OCI-LY1 (cell line): Measurements from ENCODE around the gene CRYBG3.

Source experiments
- H2AFZ ChIP-seq: fragments of 200-600 bp; sonication (generic), shearing (Covaris generic); 2 replicates; pipeline ENCODE4 v1.6.0; 2014; ENCODE audit warnings: antibody characterized with exemption, mild to moderate bottlenecking, low read length
- H3F3A ChIP-seq: fragments of 200-600 bp; sonication (generic), shearing (Covaris generic); 2 replicates; pipeline ENCODE4 v1.6.0; 2014; ENCODE audit warnings: mild to moderate bottlenecking, antibody characterized with exemption, low read length, moderate library complexity; ENCODE audit not compliant: insufficient read depth
- H3K27ac ChIP-seq: fragments of 200-600 bp; sonication (generic); 2 replicates; pipeline ENCODE4 v1.5.1; 2014; ENCODE audit warnings: low read length, mixed run types, mild to moderate bottlenecking, low read depth; ENCODE audit not compliant: poor library complexity, severe bottlenecking
- H3K27me3 ChIP-seq: fragments of 200-600 bp; sonication (generic); 2 replicates; pipeline ENCODE4 v1.6.0; 2014; ENCODE audit warnings: antibody characterized with exemption, mild to moderate bottlenecking, low read length, moderate library complexity; ENCODE audit not compliant: insufficient read depth
- H3K36me3 ChIP-seq: fragments of 200-600 bp; sonication (generic); 2 replicates; pipeline ENCODE4 v1.6.1; 2014; ENCODE audit warnings: mild to moderate bottlenecking, antibody characterized with exemption, low read length, moderate library complexity, mixed read lengths; ENCODE audit not compliant: insufficient read depth
- H3K4me1 ChIP-seq: fragments of 200-600 bp; sonication (generic); 2 replicates; pipeline ENCODE4 v1.5.1; 2014; ENCODE audit warnings: mild to moderate bottlenecking, low read length, moderate library complexity; ENCODE audit not compliant: insufficient read depth, severe bottlenecking
- H3K4me2 ChIP-seq: fragments of 200-600 bp; sonication (generic), shearing (Covaris generic); 2 replicates; pipeline ENCODE4 v1.6.1; 2014; ENCODE audit warnings: low read length
- H3K4me3 ChIP-seq: fragments of 200-600 bp; sonication (generic); 2 replicates; pipeline ENCODE4 v1.5.1; 2014; ENCODE audit warnings: low read length, low read depth, mild to moderate bottlenecking, mixed read lengths; ENCODE audit not compliant: poor library complexity, severe bottlenecking
- H3K79me2 ChIP-seq: fragments of 200-600 bp; shearing (Covaris generic); 2 replicates; pipeline ENCODE4 v1.6.1; 2016; ENCODE audit warnings: mixed run types, low read length, mixed read lengths; ENCODE audit not compliant: insufficient read depth
- H3K9ac ChIP-seq: fragments of 200-600 bp; sonication (generic), shearing (Covaris generic); 2 replicates; pipeline ENCODE4 v1.6.1; 2014; ENCODE audit warnings: mild to moderate bottlenecking, low read length, mixed read lengths
- H3K9me2 ChIP-seq: fragments of 200-600 bp; sonication (generic), shearing (Covaris generic); 2 replicates; pipeline ENCODE4 v1.6.1; 2014; ENCODE audit warnings: low read depth, mild to moderate bottlenecking, low read length, mixed read lengths
- H3K9me3 ChIP-seq: fragments of 200-600 bp; shearing (Covaris generic); 2 replicates; pipeline ENCODE4 v1.6.1; 2014; ENCODE audit warnings: low read length, mixed read lengths
- H4K20me1 ChIP-seq: fragments of 200-600 bp; sonication (generic), shearing (Covaris generic); 2 replicates; pipeline ENCODE4 v1.6.0; 2016; ENCODE audit warnings: mild to moderate bottlenecking, low read length; ENCODE audit not compliant: insufficient read depth
- CTCF ChIP-seq: fragments of 200-600 bp; sonication (generic), shearing (Covaris generic); IDR thresholded peaks from 2 replicates; pipeline ENCODE4 v1.5.1; 2017; ENCODE audit warnings: mild to moderate bottlenecking, antibody characterized with exemption, low read length, moderate library complexity, mixed read lengths
- EZH2 ChIP-seq: fragments of 200-600 bp; sonication (generic), shearing (Covaris generic); IDR thresholded peaks from 2 replicates; pipeline ENCODE4 v1.8.0; 2017; ENCODE audit warnings: borderline replicate concordance, mixed run types, mild to moderate bottlenecking, antibody characterized with exemption, low read length, moderate library complexity, mixed read lengths

The CRYBG3 gene

GRCh38 chr3:97987306-97987705 is 165.5 kb downstream of the CRYBG3 start:
- Histone ChIP-seq H3K9me2 (no peaks in the 10 kb centered on the region), H3F3A (no peaks in the 10 kb centered on the region), H3K79me2 (no peaks in the 10 kb centered on the region), H3K4me3 (no peak overlapping the region), H3K9me3 (no peaks in the 10 kb centered on the region), H3K27me3 (no peaks in the 10 kb centered on the region), H3K4me1 (no peaks in the 10 kb centered on the region), H3K4me2 (no peak overlapping the region), H3K27ac (no peak overlapping the region), H2AFZ (no peak overlapping the region), H3K9ac (no peak overlapping the region), H3K36me3 (no peaks in the 10 kb centered on the region), H4K20me1 (no peaks in the 10 kb centered on the region)
- TF ChIP-seq CTCF = no peak
- TF ChIP-seq EZH2 = no peak

- TF ChIP-seq EZH2 = no peak
- no peaks in the 10 kb centered on the region for H3K27me3 ChIP-seq
- no peak overlapping the region for H3K9ac ChIP-seq
- H3K79me2 ChIP-seq = no peaks in the 10 kb centered on the region
- no peaks in the 10 kb centered on the region for H3F3A ChIP-seq
- no peaks in the 10 kb centered on the region for H4K20me1 ChIP-seq
- no peaks in the 10 kb centered on the region for H3K9me2 ChIP-seq
- H3K4me3 ChIP-seq = no peak overlapping the region
- H3K27ac ChIP-seq = no peak overlapping the region
- no peak overlapping the region for H2AFZ ChIP-seq
- H3K4me1 ChIP-seq = no peaks in the 10 kb centered on the region
- no peaks in the 10 kb centered on the region for H3K36me3 ChIP-seq
- no peak overlapping the region for H3K4me2 ChIP-seq
- no peaks in the 10 kb centered on the region for H3K9me3 ChIP-seq
Observed at GRCh38 chr3:97988784-97989568, 167.2 kb downstream of the CRYBG3 start.

- H3K27me3 ChIP-seq = no peaks in the 10 kb centered on the region
- H3K27ac ChIP-seq = no peak overlapping the region
- no peaks in the 10 kb centered on the region for H3K9me2 ChIP-seq
- H3K4me2 ChIP-seq = no peak overlapping the region
- TF ChIP-seq EZH2 (no peak), CTCF (no peak)
- H3K9me3 ChIP-seq = no peaks in the 10 kb centered on the region
- H3F3A ChIP-seq = no peaks in the 10 kb centered on the region
- no peaks in the 10 kb centered on the region for H3K36me3 ChIP-seq
- no peak overlapping the region for H3K9ac ChIP-seq
- no peak overlapping the region for H2AFZ ChIP-seq
- no peaks in the 10 kb centered on the region for H4K20me1 ChIP-seq
- no peaks in the 10 kb centered on the region for H3K79me2 ChIP-seq
- H3K4me1 ChIP-seq = no peaks in the 10 kb centered on the region
- H3K4me3 ChIP-seq = no peak overlapping the region
Observed at GRCh38 chr3:97990624-97991292, 168.9 kb downstream of the CRYBG3 start.

- Histone ChIP-seq H3K27ac (no peak overlapping the region), H3K36me3 (no peaks in the 10 kb centered on the region), H3K4me2 (no peak overlapping the region), H3K9me2 (no peaks in the 10 kb centered on the region), H3F3A (no peaks in the 10 kb centered on the region), H3K27me3 (no peaks in the 10 kb centered on the region), H3K4me3 (no peak overlapping the region), H2AFZ (no peak overlapping the region), H4K20me1 (no peaks in the 10 kb centered on the region), H3K9me3 (no peaks in the 10 kb centered on the region), H3K4me1 (no peaks in the 10 kb centered on the region), H3K79me2 (no peaks in the 10 kb centered on the region), H3K9ac (no peak overlapping the region)
- TF ChIP-seq CTCF (no peak), EZH2 (no peak)
Observed at GRCh38 chr3:97991293-97991682, 169.5 kb downstream of the CRYBG3 start.
